GM12874 (cell line): ENCODE measurements around the gene C2orf49.

Source experiments
- CTCF ChIP-seq: IDR thresholded peaks from 2 replicates; pipeline ENCODE4 v1.5.1; 2011; ENCODE audit warnings: low read depth, mild to moderate bottlenecking, control low read depth, low read length, moderate library complexity; ENCODE audit not compliant: insufficient read depth

C2orf49 gene

GRCh38 chr2:105308382-105309146, 28.8 kb upstream of the C2orf49 start:
- no peak for TF ChIP-seq CTCF

- TF ChIP-seq CTCF: no peak
Observed at GRCh38 chr2:105309147-105309545, 28.2 kb upstream of the C2orf49 start.

GRCh38 chr2:105313877-105314276, 23.5 kb upstream of the C2orf49 start:
- TF ChIP-seq CTCF: no peak

- no peak for TF ChIP-seq CTCF
Observed at GRCh38 chr2:105315314-105315713, 22.0 kb upstream of the C2orf49 start.

- TF ChIP-seq CTCF: no peak
Observed at GRCh38 chr2:105317937-105318336, 19.4 kb upstream of the C2orf49 start.

GRCh38 chr2:105320651-105321215, 16.6 kb upstream of the C2orf49 start:
- TF ChIP-seq CTCF: no peak

GRCh38 chr2:105321875-105322646, 15.3 kb upstream of the C2orf49 start:
- no peak for TF ChIP-seq CTCF
